Vagina (tissue), 2 donors: ENCODE results near the gene TOR3A.

Experiments used
- CTCF ChIP-seq, 3 experiments: fragments of 450-650 bp in 2 of 3; fragments of 200-600 bp in 1 of 3; sonication (generic) in 1 of 3; IDR thresholded peaks; one replicate each; pipeline ENCODE4 v1.5.1; 2017 to 2019; ENCODE audit warnings: antibody characterized with exemption in 3 of 3, mild to moderate bottlenecking in 2 of 3, moderate library complexity in 2 of 3
- POLR2A ChIP-seq, 2 donors: fragments of 450-650 bp; IDR thresholded peaks; one replicate each; pipeline ENCODE4 v1.6.1; 2017; ENCODE audit warnings: antibody characterized with exemption in 2 of 2, mild to moderate bottlenecking in 2 of 2, moderate library complexity in 2 of 2

GRCh38 chr1:179108644-179109043, 26.8 kb downstream of the TOR3A start:
- TF ChIP-seq CTCF (IDR thresholded peaks at IDR 0.05) (no peak), POLR2A (IDR thresholded peaks at IDR 0.05) (no peak)
